Neuron (in vitro differentiated cells): ENCODE results near the gene RHBDF2.
"Not testable (repeated sequence)": the region's sequence is repeated elsewhere in the genome, so short reads cannot be mapped to it uniquely, and the experiment has no call there.

ENCODE experiments used
- H2AFZ ChIP-seq: one replicate; pipeline ENCODE4 v1.6.1; 2013; ENCODE audit warnings: low read depth, mild to moderate bottlenecking, inconsistent platforms, low read length, moderate library complexity
- H3K27me3 ChIP-seq: one replicate; pipeline ENCODE4 v1.6.1; 2013; ENCODE audit warnings: low read length; ENCODE audit not compliant: insufficient read depth
- H3K36me3 ChIP-seq: one replicate; pipeline ENCODE4 v1.6.1; 2013; ENCODE audit warnings: low read length; ENCODE audit not compliant: insufficient read depth
- H3K4me1 ChIP-seq: one replicate; pipeline ENCODE4 v1.6.1; 2013; ENCODE audit warnings: low read length; ENCODE audit not compliant: insufficient read depth
- H3K4me3 ChIP-seq: 2 replicates; pipeline ENCODE4 v1.5.1; 2013; ENCODE audit warnings: mild to moderate bottlenecking, low read length, moderate library complexity
- H3K9me3 ChIP-seq: one replicate; pipeline ENCODE4 v1.6.1; 2013; ENCODE audit warnings: low read length

The RHBDF2 gene

DNA sequence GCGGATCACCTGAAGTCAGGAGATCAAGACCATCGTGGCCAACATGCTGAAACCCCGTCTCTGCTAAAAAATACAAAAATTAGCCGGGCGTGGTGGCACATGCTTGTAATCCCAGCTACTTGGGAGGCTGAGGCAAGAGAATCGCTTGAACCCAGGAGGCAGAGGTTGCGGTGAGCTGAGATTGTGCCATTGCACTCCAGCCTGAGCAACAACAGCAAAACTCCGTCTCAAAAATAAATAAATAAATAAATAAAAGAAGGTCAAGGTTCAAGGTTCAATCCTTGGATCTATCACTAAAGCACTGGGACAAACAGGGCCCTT is 24.2 kb upstream of the RHBDF2 start:
- not testable (repeated sequence) for H2AFZ ChIP-seq, H3K4me3 ChIP-seq, H3K36me3 ChIP-seq, H3K9me3 ChIP-seq
- peaks cover 22% of the 10 kb centered on the region for H3K4me1 ChIP-seq
- peaks cover 14% of the 10 kb centered on the region for H3K27me3 ChIP-seq

DNA sequence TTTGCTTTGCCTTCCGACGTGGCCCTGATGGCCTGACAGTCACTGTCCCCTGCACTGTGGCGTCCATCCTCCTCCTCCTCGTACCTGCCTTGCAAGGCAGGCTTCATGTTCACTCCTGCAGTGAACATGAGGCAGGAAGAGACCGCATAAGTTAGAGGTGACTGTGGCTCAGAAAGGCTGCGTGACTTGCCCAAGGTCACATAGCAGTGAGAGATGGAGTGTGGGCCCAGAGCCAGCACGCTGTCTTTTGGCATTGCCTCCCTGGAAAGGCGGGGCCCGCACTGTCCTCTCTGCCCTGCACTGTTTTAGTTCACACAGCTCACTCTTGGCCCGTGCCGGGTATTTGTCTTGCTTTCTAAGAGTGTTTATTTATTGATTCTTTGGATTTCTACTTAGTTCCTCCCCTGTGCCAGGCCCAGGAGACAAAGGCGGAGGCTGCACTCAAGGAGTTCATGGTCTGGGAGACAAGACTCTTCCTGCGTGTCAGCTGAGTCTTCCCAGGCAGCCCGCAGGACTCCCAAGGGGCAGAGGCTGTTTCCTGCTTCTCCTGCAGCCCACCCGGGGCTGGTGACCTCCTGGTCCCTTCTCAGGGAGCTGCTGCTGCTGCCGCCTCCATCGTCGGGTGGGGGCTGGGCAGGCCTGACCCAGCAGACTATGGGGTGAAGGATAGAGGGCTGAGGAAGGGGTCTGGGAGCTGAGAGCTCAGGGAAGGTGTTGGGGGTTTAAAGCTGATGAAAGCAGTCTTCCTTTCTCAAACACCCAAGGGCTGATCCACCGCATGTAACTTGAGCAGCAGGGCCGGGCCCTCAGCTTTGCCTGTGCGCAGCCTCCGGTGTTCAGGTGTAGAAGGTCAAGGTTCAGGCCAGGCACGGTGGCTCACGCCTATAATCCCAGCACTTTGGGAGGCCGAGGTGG is 23.6 kb upstream of the RHBDF2 start:
- Histone ChIP-seq H3K4me3 (no peak overlapping the region), H3K27me3 (peaks cover 18% of the 10 kb centered on the region), H3K4me1 (peaks cover 16% of the 10 kb centered on the region), H2AFZ (no peak overlapping the region), H3K9me3 (no peaks in the 10 kb centered on the region), H3K36me3 (no peaks in the 10 kb centered on the region)

DNA sequence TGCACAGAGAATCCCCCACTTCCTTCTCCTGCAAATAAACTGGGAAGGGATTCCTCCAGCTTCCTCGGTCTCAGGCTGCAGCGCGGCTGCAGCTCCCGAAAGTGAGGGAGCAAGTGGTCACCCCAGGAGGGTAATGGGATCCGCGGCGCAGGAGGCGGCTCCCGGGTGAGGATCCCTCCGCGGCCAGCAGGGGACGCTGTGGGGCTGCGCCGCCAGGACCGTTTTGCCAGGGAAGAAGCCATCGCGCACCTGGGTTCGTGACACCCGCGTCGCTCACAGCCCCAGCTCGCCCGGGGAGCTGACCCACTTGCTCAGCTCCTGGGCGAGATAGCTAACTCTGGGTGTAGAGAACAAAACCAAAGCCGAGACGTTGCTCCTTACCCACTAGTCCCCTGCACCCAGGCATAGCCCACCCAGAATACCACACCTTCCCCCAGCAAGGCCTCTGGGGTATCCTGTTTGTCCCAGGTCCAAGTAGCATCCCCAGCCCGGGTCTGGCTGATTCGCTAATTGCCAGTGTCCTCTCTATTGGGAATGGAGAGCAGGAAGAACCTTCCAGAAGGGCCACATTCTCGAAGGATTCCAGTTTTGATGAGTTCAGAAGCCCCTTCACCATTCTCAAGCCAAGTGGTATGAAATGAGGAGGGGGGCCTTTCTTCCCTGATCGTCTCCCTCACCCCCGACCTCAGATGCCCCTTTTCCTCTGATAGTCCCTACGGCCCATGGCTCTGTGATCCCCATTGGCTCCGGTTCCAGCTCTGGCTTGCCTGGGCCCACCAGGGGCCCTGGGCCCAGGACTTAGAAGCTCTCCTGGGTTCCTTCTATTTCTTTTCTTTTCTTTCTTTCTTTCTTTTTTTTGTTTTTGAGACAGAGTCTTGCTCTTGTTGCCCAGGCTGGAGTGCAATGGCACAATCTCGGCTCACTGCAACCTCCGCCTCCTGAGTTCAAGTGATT is 22.1 kb upstream of the RHBDF2 start:
- Histone ChIP-seq H3K27me3 (peaks cover 22% of the 10 kb centered on the region), H3K4me3 (no peak overlapping the region), H3K36me3 (no peaks in the 10 kb centered on the region), H2AFZ (no peak overlapping the region), H3K4me1 (peaks cover 8% of the 10 kb centered on the region), H3K9me3 (no peaks in the 10 kb centered on the region)

DNA sequence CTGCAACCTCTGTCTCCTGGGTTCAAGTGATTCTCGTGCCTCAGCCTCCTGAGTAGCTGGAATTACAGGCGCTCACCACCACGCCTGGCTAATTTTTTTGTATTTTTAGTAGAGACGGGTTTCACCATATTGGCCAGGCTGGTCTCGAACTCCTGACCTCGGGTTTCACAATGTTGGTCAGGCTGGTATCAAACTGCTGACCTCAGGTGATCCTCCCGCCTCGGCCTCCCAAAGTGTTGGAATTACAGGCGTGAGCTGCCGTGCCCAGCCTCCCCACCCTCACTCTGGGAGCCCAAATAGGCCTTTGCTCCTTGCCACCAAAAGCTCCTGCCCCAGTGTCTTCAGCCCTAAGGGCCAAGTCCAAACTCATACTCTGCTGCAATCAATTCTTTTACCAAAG is 20.5 kb upstream of the RHBDF2 start:
- peaks cover 22% of the 10 kb centered on the region for H3K27me3 ChIP-seq
- not testable (repeated sequence) for H3K4me1 ChIP-seq, H3K4me3 ChIP-seq, H3K9me3 ChIP-seq, H3K36me3 ChIP-seq, H2AFZ ChIP-seq

DNA sequence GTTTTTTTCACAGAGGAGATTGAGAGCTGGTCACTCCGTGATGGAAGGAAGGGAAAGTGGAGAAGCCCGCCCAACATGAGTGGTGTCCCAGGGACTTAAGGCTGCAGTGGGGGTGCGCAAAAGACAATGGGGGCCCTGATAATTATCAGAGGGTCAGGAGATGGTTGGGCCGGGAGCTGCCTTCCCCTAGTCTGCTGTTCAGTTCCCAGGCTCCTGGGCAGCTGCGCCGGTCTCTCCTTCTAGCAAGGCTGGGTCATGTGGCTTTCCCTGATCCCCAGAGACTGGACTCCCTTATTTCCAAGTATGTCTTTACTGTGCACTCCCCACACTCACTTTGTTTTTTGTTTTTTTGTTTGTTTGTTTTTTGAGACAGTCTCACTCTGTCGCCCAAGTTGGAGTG is 20.0 kb upstream of the RHBDF2 start:
- Histone ChIP-seq H2AFZ (no peak overlapping the region), H3K9me3 (no peaks in the 10 kb centered on the region), H3K4me1 (peaks cover 2% of the 10 kb centered on the region), H3K36me3 (no peaks in the 10 kb centered on the region), H3K4me3 (no peak overlapping the region), H3K27me3 (peaks cover 22% of the 10 kb centered on the region)

DNA sequence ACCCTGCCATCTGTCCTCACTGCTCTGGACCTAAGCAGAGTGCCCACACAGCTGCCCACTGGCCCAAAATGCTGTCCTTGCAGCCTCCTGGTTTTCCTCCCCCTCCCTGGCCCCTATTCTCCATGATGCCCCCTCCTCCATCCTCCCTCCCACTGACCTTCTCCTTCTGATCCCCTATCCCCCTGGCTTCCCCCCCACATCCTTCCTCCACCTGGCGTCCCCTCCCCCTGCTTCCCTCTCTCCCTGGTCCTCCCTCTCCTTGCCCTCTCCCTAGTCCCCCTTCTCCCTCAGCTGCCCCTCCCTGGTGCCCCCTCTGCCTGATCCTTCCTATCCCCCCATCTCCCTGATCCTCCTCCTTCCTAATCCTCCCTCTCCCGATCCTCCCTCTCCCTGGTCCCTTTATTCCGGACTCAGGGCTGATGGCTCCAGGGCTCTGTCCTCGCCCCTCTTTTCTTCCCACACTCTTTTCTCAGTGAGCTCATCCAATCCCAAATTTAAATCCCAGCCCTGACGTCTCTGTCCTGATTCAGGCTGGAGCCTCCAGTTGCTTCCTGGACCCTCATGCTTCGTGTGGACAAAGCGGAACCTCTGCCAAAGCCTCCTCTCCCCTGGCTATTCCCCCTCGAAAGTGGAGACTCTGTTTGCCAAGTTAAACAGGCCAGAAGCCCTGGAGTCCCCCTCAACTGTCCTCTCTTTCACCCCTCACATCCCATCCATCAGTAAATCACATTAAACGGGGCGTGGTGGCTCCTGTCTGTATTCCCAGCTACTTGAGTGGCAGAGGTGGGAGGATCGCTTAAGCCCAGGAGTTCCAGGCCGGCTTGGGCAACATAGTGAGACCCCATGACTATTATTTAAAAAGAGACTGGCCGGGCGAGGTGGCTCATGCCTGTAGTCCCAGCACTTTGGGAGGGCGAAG is 18.1 kb upstream of the RHBDF2 start:
- Histone ChIP-seq H3K27me3 (peaks cover 22% of the 10 kb centered on the region), H2AFZ (no peak overlapping the region), H3K36me3 (no peaks in the 10 kb centered on the region), H3K9me3 (no peaks in the 10 kb centered on the region), H3K4me1 (peaks cover 2% of the 10 kb centered on the region), H3K4me3 (no peak overlapping the region)

DNA sequence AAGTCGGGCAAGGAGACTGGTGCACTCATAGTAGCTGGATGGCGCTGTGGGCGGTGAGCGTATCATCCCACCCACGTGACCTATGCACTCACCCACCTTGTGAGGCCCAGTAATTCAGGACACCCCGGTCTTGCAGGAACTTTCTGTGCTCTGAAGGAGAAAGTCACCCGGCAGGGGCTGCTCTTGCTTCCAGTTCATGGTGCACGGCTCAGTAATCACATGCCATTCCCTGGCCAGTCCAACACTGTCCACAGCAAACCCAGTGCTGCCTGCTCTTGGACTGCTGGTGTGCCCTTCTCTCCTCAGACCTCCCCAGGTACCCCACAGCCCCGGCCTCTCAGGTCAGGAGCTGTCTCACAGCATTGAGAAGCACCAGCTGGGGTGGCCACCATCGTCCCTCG is 16.4 kb upstream of the RHBDF2 start:
- no peak overlapping the region for H2AFZ ChIP-seq
- no peak overlapping the region for H3K4me3 ChIP-seq
- H3K9me3 ChIP-seq = no peaks in the 10 kb centered on the region

DNA sequence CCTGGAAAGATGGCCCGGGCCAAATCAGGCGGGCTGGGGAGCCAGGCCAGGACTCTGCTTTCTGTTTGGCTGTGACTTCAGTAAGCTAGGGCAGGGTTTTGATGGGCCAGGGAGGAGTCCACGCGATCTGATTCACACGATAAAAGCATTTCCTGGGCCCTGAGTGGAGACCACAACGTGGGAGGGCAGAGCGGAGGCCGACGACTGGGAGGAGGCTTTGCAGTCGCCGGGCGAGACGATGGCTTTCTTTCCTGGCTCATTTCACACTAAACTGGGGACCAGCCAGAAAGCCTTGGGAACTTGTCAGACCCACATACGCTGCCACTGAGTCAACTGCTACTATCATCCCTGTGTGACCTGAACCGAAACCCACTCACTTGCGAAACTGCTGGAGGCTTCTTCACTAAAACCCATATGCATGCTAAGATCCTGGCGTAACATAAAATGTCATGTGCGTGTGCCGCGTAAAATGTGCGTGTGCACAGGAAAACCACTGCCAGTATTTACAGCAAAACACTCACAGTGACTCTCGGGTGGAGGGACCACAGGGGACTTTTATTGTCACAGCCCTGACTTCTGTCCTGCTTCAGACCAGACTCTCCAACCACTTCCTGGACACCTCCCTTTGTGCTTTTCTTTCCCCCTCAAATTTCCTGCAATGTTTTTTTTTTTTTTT is 14.2 kb upstream of the RHBDF2 start:
- Histone ChIP-seq H3K4me1 (no peaks in the 10 kb centered on the region), H3K4me3 (no peak overlapping the region), H3K27me3 (peaks cover 14% of the 10 kb centered on the region), H2AFZ (no peak overlapping the region), H3K36me3 (no peaks in the 10 kb centered on the region), H3K9me3 (no peaks in the 10 kb centered on the region)

More for the DNA sequence above, 16.4 kb upstream of the RHBDF2 start:
- H3K36me3 ChIP-seq = no peaks in the 10 kb centered on the region
- peaks cover 27% of the 10 kb centered on the region for H3K27me3 ChIP-seq
- no peaks in the 10 kb centered on the region for H3K4me1 ChIP-seq

DNA sequence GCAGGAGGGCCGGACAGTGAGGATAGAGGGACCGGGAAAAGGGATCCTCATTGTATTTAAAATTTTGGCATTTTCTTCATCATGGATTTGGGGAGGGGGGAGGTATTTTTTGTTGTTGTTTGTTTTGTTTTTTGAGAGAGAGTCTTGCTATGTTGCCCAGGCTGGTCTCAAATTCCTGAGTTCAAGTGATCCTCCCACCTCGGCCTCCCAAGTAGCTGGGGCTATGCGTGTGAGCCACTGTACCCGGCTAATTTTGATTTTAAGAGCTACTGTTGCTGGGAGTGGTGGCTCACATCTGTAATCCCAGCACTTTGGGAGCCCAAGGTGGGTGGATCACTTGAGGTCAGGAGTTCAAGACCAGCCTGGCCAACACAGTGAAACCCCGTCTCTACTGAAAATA is 13.1 kb upstream of the RHBDF2 start:
- not testable (repeated sequence) for H3K27me3 ChIP-seq, H2AFZ ChIP-seq, H3K9me3 ChIP-seq

DNA sequence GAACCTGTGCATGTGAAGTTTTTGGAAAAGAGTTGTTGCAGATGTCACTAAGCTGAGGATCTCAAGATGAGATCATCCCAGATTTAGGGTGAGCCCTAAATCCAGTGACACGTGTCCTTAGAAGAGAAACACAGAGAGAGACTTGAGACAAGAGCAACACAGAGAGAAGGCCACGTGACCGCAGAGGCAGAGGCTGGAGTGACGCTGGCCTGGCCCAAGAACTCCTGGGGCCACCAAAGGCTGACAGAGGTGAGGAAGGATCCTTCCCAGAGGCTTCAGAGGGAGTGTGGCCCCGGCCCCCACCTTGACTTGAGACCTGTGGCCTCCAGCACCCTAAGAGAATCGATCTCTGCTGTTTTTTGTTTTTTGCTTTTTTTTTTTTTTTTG is 12.1 kb upstream of the RHBDF2 start:
- H3K9me3 ChIP-seq = no peaks in the 10 kb centered on the region
- H3K4me1 ChIP-seq = no peaks in the 10 kb centered on the region
- H3K4me3 ChIP-seq = no peak overlapping the region
- H3K27me3 ChIP-seq = peaks cover 7% of the 10 kb centered on the region
- H3K36me3 ChIP-seq = no peaks in the 10 kb centered on the region
- H2AFZ ChIP-seq = no peak overlapping the region

More for the DNA sequence above, 13.1 kb upstream of the RHBDF2 start:
- not testable (repeated sequence) for H3K36me3 ChIP-seq, H3K4me1 ChIP-seq, H3K4me3 ChIP-seq

DNA sequence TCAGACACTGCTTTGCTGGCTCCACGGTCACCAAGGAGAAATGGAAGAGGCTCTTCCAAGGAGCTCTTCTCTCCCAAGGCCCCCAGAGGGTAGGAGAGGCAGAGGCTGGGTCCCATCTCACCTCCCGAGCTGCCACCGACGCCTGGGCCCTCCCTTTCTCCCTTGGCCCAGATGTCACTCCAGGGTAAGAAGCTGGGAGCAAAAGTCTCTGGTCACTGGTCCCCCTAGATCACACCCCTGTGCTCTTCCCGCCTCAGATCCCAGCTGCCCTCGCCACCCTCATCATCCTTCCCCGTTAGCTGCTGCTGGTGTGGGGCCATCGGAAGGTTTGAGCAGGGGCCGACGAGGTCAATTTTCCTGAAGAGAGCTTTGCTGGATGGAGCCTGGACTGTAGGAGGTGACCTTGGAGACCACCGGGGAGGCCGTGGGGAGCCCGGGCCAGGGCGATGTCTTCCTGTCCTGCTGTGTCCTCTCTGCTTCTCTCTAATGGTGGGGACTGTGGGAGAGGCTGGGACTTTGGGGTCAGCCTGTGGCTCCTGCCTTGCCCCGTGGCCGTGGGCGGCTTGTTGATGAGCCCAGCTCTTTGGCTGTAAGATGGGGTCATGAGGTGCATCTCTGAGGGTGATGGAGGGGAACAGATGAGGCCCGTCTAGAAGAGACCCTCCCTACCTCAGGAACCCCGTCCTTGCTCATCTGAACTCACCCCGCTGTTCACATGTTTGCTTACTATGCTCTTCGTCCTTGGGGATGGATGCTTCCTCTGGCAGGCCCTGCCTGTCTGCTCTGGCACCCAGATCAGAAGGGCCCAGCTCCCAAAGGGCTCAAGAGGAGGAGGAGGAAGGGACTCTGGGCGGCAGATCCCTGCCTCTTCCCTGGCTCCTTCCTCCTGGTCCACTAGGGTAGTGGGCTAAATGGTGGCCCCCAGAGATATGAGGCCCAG is 11.4 kb upstream of the RHBDF2 start:
- no peaks in the 10 kb centered on the region for H3K9me3 ChIP-seq
- peaks cover 11% of the 10 kb centered on the region for H3K27me3 ChIP-seq
- no peak overlapping the region for H2AFZ ChIP-seq
- H3K36me3 ChIP-seq = no peaks in the 10 kb centered on the region
- no peak overlapping the region for H3K4me3 ChIP-seq
- H3K4me1 ChIP-seq = no peaks in the 10 kb centered on the region
